Activated CD4-positive, alpha-beta T cell treated with anti-CD3 and anti-CD28 coated beads, Interleukin-2, amount 50 U/mL, for 48 hours (primary cell): ENCODE results near the gene CYP3A7.
A peak's percentile ranks its signal among the peaks of the same experiment; 100 is the strongest.
"Not testable (repeated sequence)": the region's sequence is repeated elsewhere in the genome, so short reads cannot be mapped to it uniquely, and the experiment has no call there.

Experiments
- DNase-seq, 2 experiments: peaks; one replicate each; pipeline ENCODE4 v3.0.0-alpha.2; 2020

Gene CYP3A7

GRCh38 chr7:99740573-99741440 lies 5.8 kb upstream of the CYP3A7 start:
- no peak for DNase-seq

GRCh38 chr7:99739699-99740572 lies 4.9 kb upstream of the CYP3A7 start:
- DNase-seq = no peak

- no peak for DNase-seq
Observed at GRCh38 chr7:99737726-99738125, 2.7 kb upstream of the CYP3A7 start.

- DNase-seq = not testable (repeated sequence)
Observed at GRCh38 chr7:99736667-99737066, 1.7 kb upstream of the CYP3A7 start.

- DNase-seq = peak; percentile 6 to 26
Observed at GRCh38 chr7:99733448-99733847, 1.5 kb downstream of the CYP3A7 start.

- DNase-seq = no peak
Observed at GRCh38 chr7:99733003-99733402, 2.0 kb downstream of the CYP3A7 start.

GRCh38 chr7:99731638-99732374 lies 3.2 kb downstream of the CYP3A7 start:
- no peak for DNase-seq

GRCh38 chr7:99730992-99731391 lies 4.0 kb downstream of the CYP3A7 start:
- no peak for DNase-seq

- DNase-seq = no peak
Observed at GRCh38 chr7:99730238-99730810, 4.7 kb downstream of the CYP3A7 start.

GRCh38 chr7:99729486-99730237 lies 5.3 kb downstream of the CYP3A7 start:
- no peak for DNase-seq

GRCh38 chr7:99728615-99729014 lies 6.4 kb downstream of the CYP3A7 start:
- DNase-seq = no peak

- not testable (repeated sequence) for DNase-seq
Observed at GRCh38 chr7:99723201-99723600, 11.8 kb downstream of the CYP3A7 start.

- no peak for DNase-seq
Observed at GRCh38 chr7:99720800-99721595, 14.0 kb downstream of the CYP3A7 start.

GRCh38 chr7:99719996-99720769 lies 14.8 kb downstream of the CYP3A7 start:
- no peak for DNase-seq

- DNase-seq = no peak
Observed at GRCh38 chr7:99713995-99714570, 20.9 kb downstream of the CYP3A7 start.

- DNase-seq = no peak
Observed at GRCh38 chr7:99709838-99710578, 25.0 kb downstream of the CYP3A7 start.

GRCh38 chr7:99709260-99709659 lies 25.7 kb downstream of the CYP3A7 start:
- no peak for DNase-seq

GRCh38 chr7:99707096-99707495 lies 27.9 kb downstream of the CYP3A7 start:
- DNase-seq = no peak

GRCh38 chr7:99699946-99700345 lies 35.0 kb downstream of the CYP3A7 start:
- DNase-seq = no peak
